Left colon (tissue), 2 donors: ENCODE measurements around the gene FBXO4. TPM values are rescaled to one million over a fixed set of nuclear protein-coding genes. Genes with fewer than 3 reads are reported as not detected.

Experiments used
- ATAC-seq: fragments of 200-7000 bp; cut with Tn5 transposase; one replicate; pipeline ENCODE4 v1.9.1; 2020; ENCODE audit warnings: mild to moderate bottlenecking, moderate library complexity
- DNase-seq, 2 donors: peaks; one replicate each; pipeline ENCODE4 v3.0.0-alpha.2; 2020
- intact Hi-C, 2 donors: fragments of 100-400 bp; cut with DNase I in 1 of 2; cut with micrococcal nuclease in 1 of 2; formaldehyde crosslinking; loops; one replicate each; pipeline versions ENCODE4 v1.11.2 to v1.14.0; 2022; cut with DNase I, micrococcal nuclease
- long read RNA-seq: library from polyadenylated mRNA; unstranded; transcript quantifications from one replicate; pipeline ENCODE4 v2.0.0, GENCODE V29; 2021
- total RNA-seq, 2 donors: library from RNA; stranded (reverse); fragmentation: NEBNext Ultra II Directional; extraction: Animal tissue kit (Norgen Biotek cat#: 25700); gene quantifications; one replicate each; pipeline ENCODE4 v1.2.1, GENCODE V29; 2021
- donor health status: DM: no; HTN: no; CAD: no.
- donor health status: DM: yes; HTN: yes; CAD: no.

FBXO4 gene
- 1 to 10 TPM; 7.8 to 8.2 TPM for total RNA-seq
- long read RNA-seq, transcript FBXO4-201 (7 exons, 1,682 nt) = major isoform, 9 of 13 reads
- long read RNA-seq, partial matches to known transcripts = 0 of 13 reads
- long read RNA-seq, other reads (novel, unspliced or antisense) = 3 of 13 reads

- intact Hi-C loops = loop anchor here in 1 of 2 donors (5.0 kb wide), 1 partner anchor 58 kb away; no protein-coding TSS in a partner anchor
These were observed at the start of gene FBXO4 for GRCh38 chr5:41924872-41925554. FBXO4 (plus strand) TSS chr5:41925281; CDS start chr5:41925310, 29 bp downstream.

GRCh38 chr5:41876678-41877077 is 48.4 kb upstream of the FBXO4 start:
- intact Hi-C loops = no loop called here
- no peak for ATAC-seq

More at GRCh38 chr5:41924872-41925554, at the start of gene FBXO4:
- ATAC-seq (peak; percentile 99), DNase-seq (peak; percentile 82 to 91)

GRCh38 chr5:41877408-41877807 is 47.7 kb upstream of the FBXO4 start:
- intact Hi-C loops = no loop called here
- DNase-seq (no peak), ATAC-seq (no peak)

More at GRCh38 chr5:41876678-41877077, 48.4 kb upstream of the FBXO4 start:
- DNase-seq = no peak

GRCh38 chr5:41878173-41878572 is 46.9 kb upstream of the FBXO4 start:
- no peak for ATAC-seq
- intact Hi-C loops = no loop called here
- no peak for DNase-seq

GRCh38 chr5:41878643-41879478 is 46.2 kb upstream of the FBXO4 start:
- intact Hi-C loops = no loop called here
- ATAC-seq (no peak), DNase-seq (no peak)

GRCh38 chr5:41882765-41883164 is 42.3 kb upstream of the FBXO4 start:
- intact Hi-C loops = no loop called here
- ATAC-seq (no peak), DNase-seq (no peak)

GRCh38 chr5:41883243-41883642 is 41.8 kb upstream of the FBXO4 start:
- ATAC-seq (no peak), DNase-seq (no peak)
- intact Hi-C loops = no loop called here

GRCh38 chr5:41883936-41884335 is 41.1 kb upstream of the FBXO4 start:
- DNase-seq (no peak), ATAC-seq (no peak)
- intact Hi-C loops = no loop called here

- ATAC-seq (no peak), DNase-seq (no peak)
- intact Hi-C loops = no loop called here
These were observed 39.8 kb upstream of the FBXO4 start for GRCh38 chr5:41885286-41885685.

- intact Hi-C loops = no loop called here
- ATAC-seq (no peak), DNase-seq (no peak)
These were observed 33.9 kb upstream of the FBXO4 start for GRCh38 chr5:41891066-41891707.

- intact Hi-C loops = no loop called here
- DNase-seq (no peak), ATAC-seq (no peak)
These were observed 33.0 kb upstream of the FBXO4 start for GRCh38 chr5:41892031-41892430.

- intact Hi-C loops = no loop called here
- DNase-seq (no peak), ATAC-seq (no peak)
These were observed 31.8 kb upstream of the FBXO4 start for GRCh38 chr5:41893074-41893851.

- intact Hi-C loops = no loop called here
- ATAC-seq = no peak
- DNase-seq = no peak
These were observed 28.9 kb upstream of the FBXO4 start for GRCh38 chr5:41896230-41896629.

- DNase-seq = no peak
- intact Hi-C loops = no loop called here
- no peak for ATAC-seq
These were observed 21.6 kb upstream of the FBXO4 start for GRCh38 chr5:41903382-41903891.

- ATAC-seq (peak; percentile 97), DNase-seq (peak; percentile 99)
- intact Hi-C loops = no loop called here
These were observed 20.9 kb upstream of the FBXO4 start, which contains the start of gene RIMOC1 for GRCh38 chr5:41903892-41904799. RIMOC1 (plus strand) TSS chr5:41904344; CDS start chr5:41904368, 24 bp downstream.

GRCh38 chr5:41906151-41906550 is 18.9 kb upstream of the FBXO4 start:
- intact Hi-C loops = no loop called here
- DNase-seq (no peak), ATAC-seq (no peak)

GRCh38 chr5:41908374-41909079 is 16.6 kb upstream of the FBXO4 start:
- DNase-seq = no peak
- intact Hi-C loops = no loop called here
- ATAC-seq = no peak
